OCI-LY7 (cell line): ENCODE measurements around the gene FUT3. TPM values are rescaled to one million over a fixed set of nuclear protein-coding genes. Genes with fewer than 3 reads are reported as not detected.

ENCODE experiments used
- BruUV-seq: library from RNA; stranded (reverse); fragments of 400-500 nt; replicated peaks from 2 replicates; lab custom pipeline; 2021; lab: Mats Ljungman, UMichigan
- CTCF ChIA-PET: fragments of 300-600 bp; sonication (Branson Sonifier 250); formaldehyde crosslinking; loops from one replicate; lab custom pipeline; 2022; ENCODE audit warnings: antibody characterized with exemption; ENCODE audit not compliant: unreplicated experiment; lab: Charles Lee
- POLR2A ChIA-PET: fragments of 300-600 bp; sonication (Branson Sonifier 250); formaldehyde crosslinking; loops from one replicate; lab custom pipeline; 2022; ENCODE audit warnings: antibody characterized with exemption; lab: Charles Lee
- DNase-seq: peaks from one replicate; pipeline ENCODE4 v3.0.0-alpha.2; 2015; ENCODE audit warnings: low spot score
- H2AFZ ChIP-seq: fragments of 200-600 bp; sonication (generic), shearing (Covaris generic); 2 replicates; pipeline ENCODE4 v1.6.1; 2014; ENCODE audit warnings: mild to moderate bottlenecking, antibody characterized with exemption, low read length, moderate library complexity
- H3K27ac ChIP-seq: fragments of 200-600 bp; sonication (generic); 2 replicates; pipeline ENCODE4 v1.5.1; 2014; ENCODE audit warnings: mixed run types, low read depth, mild to moderate bottlenecking, moderate library complexity, low read length, inconsistent platforms; ENCODE audit not compliant: poor library complexity, severe bottlenecking
- H3K36me3 ChIP-seq: fragments of 200-600 bp; sonication (generic); 2 replicates; pipeline ENCODE4 v1.6.1; 2014; ENCODE audit warnings: mild to moderate bottlenecking, antibody characterized with exemption, low read length, moderate library complexity, mixed read lengths; ENCODE audit not compliant: insufficient read depth
- H3K4me1 ChIP-seq: fragments of 200-600 bp; sonication (generic); 2 replicates; pipeline ENCODE4 v1.5.1; 2014; ENCODE audit warnings: mild to moderate bottlenecking, low read length; ENCODE audit not compliant: insufficient read depth, poor library complexity, severe bottlenecking
- H3K4me2 ChIP-seq: fragments of 200-600 bp; sonication (generic); 2 replicates; pipeline ENCODE4 v1.6.1; 2014; ENCODE audit warnings: mild to moderate bottlenecking, low read length
- H3K4me3 ChIP-seq: fragments of 200-600 bp; sonication (generic); 2 replicates; pipeline ENCODE4 v1.5.1; 2014; ENCODE audit warnings: mild to moderate bottlenecking, low read depth, low read length; ENCODE audit not compliant: poor library complexity, severe bottlenecking
- H3K79me2 ChIP-seq: fragments of 200-600 bp; sonication (generic); 2 replicates; pipeline ENCODE4 v1.6.1; 2016; ENCODE audit warnings: low read depth, mild to moderate bottlenecking, low read length, moderate library complexity, mixed read lengths; ENCODE audit not compliant: insufficient read depth
- H3K9me2 ChIP-seq: fragments of 200-600 bp; sonication (generic); 2 replicates; pipeline ENCODE4 v1.6.1; 2016; ENCODE audit warnings: mild to moderate bottlenecking, low read length, mixed read lengths; ENCODE audit not compliant: insufficient read depth
- H3K9me3 ChIP-seq: fragments of 200-600 bp; sonication (generic); 2 replicates; pipeline ENCODE4 v1.6.1; 2014; ENCODE audit warnings: mild to moderate bottlenecking, mixed run types, low read length, mixed read lengths
- H4K20me1 ChIP-seq: fragments of 200-600 bp; sonication (generic); 2 replicates; pipeline ENCODE4 v1.6.1; 2014; ENCODE audit warnings: mild to moderate bottlenecking, antibody characterized with exemption, low read length, moderate library complexity, mixed read lengths; ENCODE audit not compliant: insufficient read depth
- CTCF ChIP-seq: fragments of 200-600 bp; sonication (generic); conservative IDR thresholded peaks from 2 replicates; pipeline ENCODE4 v1.5.1; 2014; ENCODE audit warnings: mild to moderate bottlenecking, antibody characterized with exemption, low read length, moderate library complexity, mixed read lengths
- EZH2phosphoT487 ChIP-seq: fragments of 200-600 bp; sonication (generic); IDR thresholded peaks from 2 replicates; pipeline ENCODE4 v1.6.1; 2018; ENCODE audit warnings: low read depth, borderline replicate concordance, mild to moderate bottlenecking, mixed run types, antibody characterized with exemption, low read length, moderate library complexity, mixed read lengths
- intact Hi-C: fragments of 100-400 bp; cut with micrococcal nuclease; formaldehyde crosslinking; loops from one replicate; pipeline ENCODE4 v1.10.0; 2022; ENCODE audit not compliant: unreplicated experiment
- total RNA-seq, 2 experiments: library from RNA; depleted of rRNA in 1 of 2; stranded (reverse); fragments of >200 nt in 1 of 2; shearing (Covaris generic) in 1 of 2; gene quantifications; 2 replicates each; pipeline ENCODE4 v1.2.3, GENCODE V29; 2014 to 2022

FUT3 gene
- total RNA-seq, 2 experiments from 2014 or later = 0.47 TPM; not detected in 1

- DNase-seq = peak; percentile 63
- peak overlapping the region; percentile 72 for H3K4me3 ChIP-seq
- no peaks in the 10 kb centered on the region for H4K20me1 ChIP-seq
- H2AFZ ChIP-seq = no peak overlapping the region
- POLR2A ChIA-PET = interaction anchor here (0.6 to 2.3 kb wide), 5 partner anchors 16 to 150 kb away, joined by 3 to 11 read pairs (median 3); partner anchors contain the start of genes RANBP3 and VMAC
- H3K4me1 ChIP-seq = peaks cover 37% of the 10 kb centered on the region
- H3K4me2 ChIP-seq = peak overlapping the region; percentile 95
- intact Hi-C loops = no loop called here
- CTCF ChIA-PET = interaction anchor here (1.0 kb wide), 1 partner anchor 25 kb away, joined by 3 read pairs; no protein-coding TSS in a partner anchor
- TSS peak; percentile 99 for BruUV-seq
- no peaks in the 10 kb centered on the region for H3K9me2 ChIP-seq
- no peaks in the 10 kb centered on the region for H3K9me3 ChIP-seq
- H3K79me2 ChIP-seq = no peaks in the 10 kb centered on the region
- H3K36me3 ChIP-seq = no peaks in the 10 kb centered on the region
- H3K27ac ChIP-seq = peak overlapping the region; percentile 91
- TF ChIP-seq CTCF = no peak
- TF ChIP-seq EZH2phosphoT487 = no peak
Measured at GRCh38 chr19:5828661-5829566, 22.3 kb downstream of the FUT3 start.

- intact Hi-C loops = no loop called here
- Histone ChIP-seq H3K36me3 (no peaks in the 10 kb centered on the region), H3K4me1 (peaks cover 37% of the 10 kb centered on the region), H3K4me3 (peak overlapping the region; percentile 72), H2AFZ (peak overlapping the region; percentile 4; the same call in 1 of the 2 replicates), H3K27ac (peak overlapping the region; percentile 91), H3K9me3 (no peaks in the 10 kb centered on the region), H3K4me2 (peak overlapping the region; percentile 95), H3K79me2 (no peaks in the 10 kb centered on the region), H3K9me2 (no peaks in the 10 kb centered on the region), H4K20me1 (no peaks in the 10 kb centered on the region)
- POLR2A ChIA-PET = interaction anchor here (0.6 to 2.3 kb wide), 6 partner anchors 20 to 151 kb away, joined by 3 to 11 read pairs (median 3); partner anchors contain the start of gene RANBP3
- BruUV-seq = no TSS peak
- CTCF ChIA-PET = interaction anchor here (1.0 kb wide), 2 partner anchors 24 kb away, joined by 3 to 4 read pairs; no protein-coding TSS in a partner anchor
- TF ChIP-seq EZH2phosphoT487 (no peak), CTCF (no peak)
- peak; percentile 95 for DNase-seq
Measured at GRCh38 chr19:5827891-5828660, 23.2 kb downstream of the FUT3 start.
